Activated CD4-positive, alpha-beta T cell treated with anti-CD3 and anti-CD28 coated beads, Interleukin-2, amount 50 U/mL, for 1 hour (primary cell): Measurements from ENCODE around the gene OR4F17.
A peak's percentile ranks its signal among the peaks of the same experiment; 100 is the strongest.
"Not testable (repeated sequence)": the region's sequence is repeated elsewhere in the genome, so short reads cannot be mapped to it uniquely, and the experiment has no call there.

Experiments used
- DNase-seq: peaks from one replicate; pipeline ENCODE4 v3.0.0-alpha.2; 2020

Gene OR4F17

GRCh38 chr19:106804-107203, at the start of gene OR4F17:
OR4F17 (plus strand) TSS chr19:107104; CDS start chr19:110679, 3,575 bp downstream.
- not testable (repeated sequence) for DNase-seq

GRCh38 chr19:70793-71192, 36.1 kb upstream of the OR4F17 start:
- peak; percentile 16 for DNase-seq

GRCh38 chr19:82864-83263, 24.0 kb upstream of the OR4F17 start:
- not testable (repeated sequence) for DNase-seq

GRCh38 chr19:83626-84025, 23.3 kb upstream of the OR4F17 start:
- DNase-seq = not testable (repeated sequence)

GRCh38 chr19:90678-91077, 16.2 kb upstream of the OR4F17 start:
- DNase-seq = not testable (repeated sequence)

GRCh38 chr19:94794-95193, 12.1 kb upstream of the OR4F17 start:
- not testable (repeated sequence) for DNase-seq

- not testable (repeated sequence) for DNase-seq
These were observed 9.3 kb upstream of the OR4F17 start for GRCh38 chr19:97647-98046.

GRCh38 chr19:120443-121140, 13.7 kb downstream of the OR4F17 start:
- not testable (repeated sequence) for DNase-seq
